Trophoblast cell (in vitro differentiated cells and primary cell): Measurements from ENCODE around the gene KMT2A.

Source experiments
- DNase-seq, 2 donors: peaks; one replicate each; pipeline ENCODE4 v3.0.0-alpha.2; 2016
- H2AFZ ChIP-seq: 2 replicates; pipeline ENCODE4 v1.6.1; 2013; ENCODE audit warnings: low read length, moderate library complexity, mild to moderate bottlenecking; ENCODE audit not compliant: insufficient read depth, poor library complexity
- H2AK5ac ChIP-seq: 2 replicates; pipeline ENCODE4 v1.6.1; 2013; ENCODE audit warnings: mild to moderate bottlenecking, low read length
- H2BK120ac ChIP-seq: 2 replicates; pipeline ENCODE4 v1.6.1; 2013; ENCODE audit warnings: low read length, mild to moderate bottlenecking, moderate library complexity; ENCODE audit not compliant: insufficient read depth, poor library complexity
- H2BK12ac ChIP-seq: 2 replicates; pipeline ENCODE4 v1.6.1; 2013; ENCODE audit warnings: mild to moderate bottlenecking, low read length, moderate library complexity
- H2BK5ac ChIP-seq: 2 replicates; pipeline ENCODE4 v1.6.1; 2013; ENCODE audit warnings: low read length, low read depth, moderate library complexity, mild to moderate bottlenecking; ENCODE audit not compliant: poor library complexity
- H3K14ac ChIP-seq: 2 replicates; pipeline ENCODE4 v1.6.1; 2013; ENCODE audit warnings: mild to moderate bottlenecking, low read length
- H3K18ac ChIP-seq: 2 replicates; pipeline ENCODE4 v1.6.1; 2013; ENCODE audit warnings: mild to moderate bottlenecking, low read length
- H3K23ac ChIP-seq: 2 replicates; pipeline ENCODE4 v1.6.1; 2013; ENCODE audit warnings: low read length
- H3K27ac ChIP-seq: 2 replicates; pipeline ENCODE4 v1.5.1; 2013; ENCODE audit warnings: low read depth, mild to moderate bottlenecking, inconsistent platforms, low read length, moderate library complexity
- H3K27me3 ChIP-seq: 2 replicates; pipeline ENCODE4 v1.6.1; 2013; ENCODE audit warnings: inconsistent platforms, mild to moderate bottlenecking, low read length, moderate library complexity; ENCODE audit not compliant: insufficient read depth
- H3K36me3 ChIP-seq, 2 experiments: 1 replicate in 1 of 2; 2 replicates in 1 of 2; pipeline ENCODE4 v1.6.1; 2013; ENCODE audit warnings: low read length in 2 of 2, mild to moderate bottlenecking in 2 of 2, moderate library complexity in 1 of 2; ENCODE audit not compliant: insufficient read depth in 2 of 2, control insufficient read depth in 1 of 2
- H3K4ac ChIP-seq: 2 replicates; pipeline ENCODE4 v1.6.1; 2013; ENCODE audit warnings: low read depth, mild to moderate bottlenecking, low read length, moderate library complexity
- H3K4me1 ChIP-seq, 2 experiments: 1 replicate in 1 of 2; 2 replicates in 1 of 2; pipeline ENCODE4 v1.6.1; 2013; ENCODE audit warnings: low read length in 2 of 2, mild to moderate bottlenecking in 2 of 2, moderate library complexity in 1 of 2; ENCODE audit not compliant: insufficient read depth in 2 of 2, control insufficient read depth in 1 of 2
- H3K4me2 ChIP-seq: 2 replicates; pipeline ENCODE4 v1.6.1; 2013; ENCODE audit warnings: inconsistent platforms, mild to moderate bottlenecking, low read length, moderate library complexity
- H3K4me3 ChIP-seq: 2 replicates; pipeline ENCODE4 v1.5.1; 2013; ENCODE audit warnings: mild to moderate bottlenecking, low read depth, low read length, inconsistent platforms
- H3K79me1 ChIP-seq: one replicate; pipeline ENCODE4 v1.6.1; 2013; ENCODE audit warnings: low read length
- H3K79me2 ChIP-seq: 2 replicates; pipeline ENCODE4 v1.6.1; 2013; ENCODE audit warnings: low read length, mild to moderate bottlenecking; ENCODE audit not compliant: control insufficient read depth, insufficient read depth, poor library complexity
- H3K9ac ChIP-seq: 2 replicates; pipeline ENCODE4 v1.6.1; 2013; ENCODE audit warnings: mild to moderate bottlenecking, low read length
- H3K9me3 ChIP-seq: 2 replicates; pipeline ENCODE4 v1.6.1; 2013; ENCODE audit warnings: low read depth, mild to moderate bottlenecking, control low read depth, inconsistent platforms, low read length; ENCODE audit not compliant: insufficient read depth
- H4K12ac ChIP-seq: 2 replicates; pipeline ENCODE4 v1.6.1; 2013; ENCODE audit warnings: low read depth, mild to moderate bottlenecking, low read length, moderate library complexity
- H4K8ac ChIP-seq: 2 replicates; pipeline ENCODE4 v1.6.1; 2013; ENCODE audit warnings: low read depth, mild to moderate bottlenecking, low read length, moderate library complexity
- H4K91ac ChIP-seq: one replicate; pipeline ENCODE4 v1.6.1; 2013; ENCODE audit warnings: low read depth, mild to moderate bottlenecking, low read length, moderate library complexity
- WGBS: extraction: QIAGEN DNeasy Blood & Tissue Kit; methylation state at CpG from one replicate; pipeline ENCODE4 v1.1.7; 2013; ENCODE audit warnings: missing lambda C conversion rate; ENCODE audit not compliant: insufficient read length, insufficient coverage; ENCODE audit errors: extremely low coverage; 5-methylcytosine and 5-hydroxymethylcytosine counted together

KMT2A gene

DNA sequence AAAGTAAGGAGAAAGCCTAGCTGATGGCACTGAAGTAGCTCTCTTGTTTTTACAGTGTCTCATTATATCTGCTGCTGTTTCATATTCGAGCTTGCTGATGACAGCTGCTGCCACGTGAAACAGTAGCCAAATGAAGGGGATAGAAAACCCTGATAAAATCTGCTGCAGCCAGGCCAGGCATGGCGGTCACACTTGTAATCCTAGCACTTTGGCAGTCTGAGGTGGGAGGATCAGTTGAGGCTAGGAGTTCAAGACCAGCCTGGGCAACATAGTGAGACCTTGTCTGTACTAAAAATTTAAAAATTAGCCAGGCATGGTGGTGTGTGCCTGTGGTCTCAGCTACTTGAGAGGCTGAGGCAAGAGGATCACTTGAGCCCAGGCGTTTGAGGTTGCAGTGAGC, 116.0 kb downstream of the KMT2A start:
- no peaks in the 10 kb centered on the region for H3K4me1 ChIP-seq
- H2AFZ ChIP-seq = no peak overlapping the region
- H3K36me3 ChIP-seq = peaks cover 13 to 21% of the 10 kb centered on the region in 2 experiments
- no peak overlapping the region for H4K91ac ChIP-seq
- H2BK5ac ChIP-seq = no peak overlapping the region
- H3K18ac ChIP-seq = no peak overlapping the region
- H3K4ac ChIP-seq = no peak overlapping the region
- H3K9ac ChIP-seq = no peak overlapping the region
- H3K4me3 ChIP-seq = no peak overlapping the region
- WGBS = no CpG with 5 or more reads among the region's 4 CpGs
- H2BK12ac ChIP-seq = no peak overlapping the region
- H3K27me3 ChIP-seq = no peaks in the 10 kb centered on the region
- H3K4me2 ChIP-seq = no peak overlapping the region
- H3K79me2 ChIP-seq = no peaks in the 10 kb centered on the region
- H2AK5ac ChIP-seq = no peak overlapping the region
- DNase-seq = no peak
- H4K12ac ChIP-seq = no peak overlapping the region
- no peaks in the 10 kb centered on the region for H3K79me1 ChIP-seq
- no peak overlapping the region for H2BK120ac ChIP-seq
- no peak overlapping the region for H3K23ac ChIP-seq
- no peak overlapping the region for H3K27ac ChIP-seq
- no peaks in the 10 kb centered on the region for H3K9me3 ChIP-seq
- no peak overlapping the region for H3K14ac ChIP-seq
- H4K8ac ChIP-seq = no peak overlapping the region

DNA sequence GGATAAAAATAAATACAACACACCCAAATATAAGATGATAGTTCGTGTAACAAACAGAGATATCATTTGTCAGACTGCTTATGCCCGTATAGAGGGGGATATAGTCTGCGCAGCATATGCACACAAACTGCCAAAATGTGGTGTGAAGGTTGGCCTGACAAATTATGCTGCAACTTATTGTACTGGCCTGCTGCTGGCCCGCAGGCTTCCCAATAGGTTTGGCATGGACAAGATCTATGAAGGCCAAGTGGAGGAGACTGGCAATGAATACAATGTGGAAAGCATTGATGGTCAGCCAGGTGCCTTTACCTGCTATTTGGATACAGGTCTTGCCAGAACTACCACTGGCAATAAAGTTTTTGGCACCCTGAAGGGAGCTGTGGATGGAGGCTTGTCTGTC, 124.5 kb downstream of the KMT2A start:
- no peak overlapping the region for H3K4me2 ChIP-seq
- H4K91ac ChIP-seq = no peak overlapping the region
- H3K79me1 ChIP-seq = no peaks in the 10 kb centered on the region
- no peaks in the 10 kb centered on the region for H3K27me3 ChIP-seq
- H3K4me1 ChIP-seq = peaks cover 0 to 5% of the 10 kb centered on the region in 2 experiments
- H3K23ac ChIP-seq = no peak overlapping the region
- no peak overlapping the region for H4K8ac ChIP-seq
- no peak overlapping the region for H3K4me3 ChIP-seq
- peaks cover 6% of the 10 kb centered on the region in 2 experiments for H3K36me3 ChIP-seq
- no peak overlapping the region for H2AK5ac ChIP-seq
- H3K4ac ChIP-seq = no peak overlapping the region
- no peak for DNase-seq
- WGBS = no CpG with 5 or more reads among the region's 4 CpGs
- no peaks in the 10 kb centered on the region for H3K79me2 ChIP-seq
- no peak overlapping the region for H3K27ac ChIP-seq
- H2AFZ ChIP-seq = no peak overlapping the region
- H3K9me3 ChIP-seq = no peaks in the 10 kb centered on the region
- no peak overlapping the region for H3K14ac ChIP-seq
- no peak overlapping the region for H2BK5ac ChIP-seq
- no peak overlapping the region for H3K9ac ChIP-seq
- H3K18ac ChIP-seq = no peak overlapping the region
- no peak overlapping the region for H4K12ac ChIP-seq
- no peak overlapping the region for H2BK12ac ChIP-seq
- no peak overlapping the region for H2BK120ac ChIP-seq

DNA sequence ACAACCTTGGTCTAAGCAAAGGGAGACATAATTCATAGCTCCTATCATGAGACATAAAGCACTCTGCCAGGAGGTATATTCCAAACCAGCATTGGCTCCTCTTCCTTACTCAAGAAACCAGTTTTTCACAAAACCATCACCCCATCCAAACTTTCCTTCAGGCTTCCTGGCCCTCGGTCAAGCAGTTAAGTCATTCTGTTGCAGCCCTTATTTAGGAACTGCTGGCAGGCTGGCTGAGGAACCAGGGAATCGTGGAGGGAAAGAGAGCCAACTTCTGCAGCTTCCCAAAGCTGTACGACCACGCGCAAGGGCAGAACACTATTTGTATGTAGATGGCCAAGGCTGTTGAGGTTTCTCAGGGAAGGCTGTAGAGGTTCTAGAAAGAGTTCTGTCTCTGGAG, 128.8 kb downstream of the KMT2A start:
- no peak overlapping the region for H2BK120ac ChIP-seq
- no peak overlapping the region for H4K8ac ChIP-seq
- no peak for DNase-seq
- no peaks in the 10 kb centered on the region for H3K27me3 ChIP-seq
- no peak overlapping the region for H2BK12ac ChIP-seq
- no peak overlapping the region for H3K4me2 ChIP-seq
- no peaks in the 10 kb centered on the region for H3K79me2 ChIP-seq
- H4K12ac ChIP-seq = peak overlapping the region; percentile 23
- H3K9ac ChIP-seq = no peak overlapping the region
- H3K4ac ChIP-seq = no peak overlapping the region
- H3K36me3 ChIP-seq = no peaks in the 10 kb centered on the region
- H3K18ac ChIP-seq = no peak overlapping the region
- H4K91ac ChIP-seq = no peak overlapping the region
- H3K23ac ChIP-seq = no peak overlapping the region
- H2AFZ ChIP-seq = no peak overlapping the region
- H3K14ac ChIP-seq = no peak overlapping the region
- no peak overlapping the region for H3K4me3 ChIP-seq
- WGBS = no CpG with 5 or more reads among the region's 5 CpGs
- H3K9me3 ChIP-seq = no peaks in the 10 kb centered on the region
- no peak overlapping the region for H2BK5ac ChIP-seq
- H3K27ac ChIP-seq = no peak overlapping the region
- H3K4me1 ChIP-seq = peaks cover 0 to 5% of the 10 kb centered on the region in 2 experiments
- no peak overlapping the region for H2AK5ac ChIP-seq
- H3K79me1 ChIP-seq = no peaks in the 10 kb centered on the region

DNA sequence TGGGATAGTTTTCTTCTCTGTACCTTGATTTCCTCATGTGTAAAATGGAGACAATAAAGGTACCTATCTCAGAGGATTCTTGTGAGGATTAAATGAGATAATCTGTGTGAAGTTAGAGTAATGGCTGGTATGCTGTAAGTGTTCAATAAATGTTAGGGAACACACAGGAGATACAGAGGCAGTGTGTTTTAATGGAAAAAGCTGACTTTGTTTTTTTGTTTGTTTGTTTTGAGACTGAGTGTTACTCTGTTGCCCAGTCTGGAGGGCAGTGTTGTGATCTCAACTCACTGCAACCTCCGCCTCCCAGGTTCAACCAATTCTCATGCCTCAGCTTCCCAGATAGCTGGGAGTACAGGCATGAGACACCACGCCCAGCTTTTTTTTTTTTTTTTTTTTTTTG, 133.4 kb downstream of the KMT2A start:
- no peak overlapping the region for H2AFZ ChIP-seq
- DNase-seq = peak; percentile 19 to 62
- H3K27ac ChIP-seq = no peak overlapping the region
- no peak overlapping the region for H4K12ac ChIP-seq
- H2BK12ac ChIP-seq = no peak overlapping the region
- no peak overlapping the region for H3K4me2 ChIP-seq
- H3K14ac ChIP-seq = no peak overlapping the region
- no peak overlapping the region for H3K9ac ChIP-seq
- H2BK120ac ChIP-seq = no peak overlapping the region
- H3K4me3 ChIP-seq = no peak overlapping the region
- H3K18ac ChIP-seq = no peak overlapping the region
- no peak overlapping the region for H2AK5ac ChIP-seq
- H3K4me1 ChIP-seq = peaks cover 2 to 7% of the 10 kb centered on the region in 2 experiments
- no peak overlapping the region for H4K8ac ChIP-seq
- no peaks in the 10 kb centered on the region for H3K27me3 ChIP-seq
- no peaks in the 10 kb centered on the region for H3K36me3 ChIP-seq
- H3K23ac ChIP-seq = no peak overlapping the region
- H3K9me3 ChIP-seq = no peaks in the 10 kb centered on the region
- H3K79me2 ChIP-seq = peaks cover 10% of the 10 kb centered on the region
- peaks cover 6% of the 10 kb centered on the region for H3K79me1 ChIP-seq
- WGBS = no CpG with 5 or more reads among the region's 2 CpGs
- H2BK5ac ChIP-seq = no peak overlapping the region
- no peak overlapping the region for H3K4ac ChIP-seq
- H4K91ac ChIP-seq = no peak overlapping the region
